HT1080 (cell line): ENCODE data around the gene CDCA3. TPM values are rescaled to one million over a fixed set of nuclear protein-coding genes. Genes with fewer than 3 reads are reported as not detected.
A peak's percentile ranks its signal among the peaks of the same experiment; 100 is the strongest.
"Not testable (repeated sequence)": the region's sequence is repeated elsewhere in the genome, so short reads cannot be mapped to it uniquely, and the experiment has no call there.

Source experiments
- DNase-seq: peaks from one replicate; pipeline ENCODE4 v3.0.0-alpha.2; 2015; ENCODE audit warnings: low read depth
- total RNA-seq: library from RNA; depleted of rRNA; stranded (reverse); fragments of >200 nt; shearing (Covaris generic); gene quantifications from 2 replicates; pipeline ENCODE4 v1.2.3, GENCODE V29; 2014

Gene CDCA3
- total RNA-seq, 1 experiment from 2014 or later: 190 TPM

GRCh38 chr12:6872073-6873048 is 21.3 kb upstream of the CDCA3 start:
- peak; percentile 82 for DNase-seq

GRCh38 chr12:6871052-6871957 is 20.2 kb upstream of the CDCA3 start:
- DNase-seq: peak; percentile 65

GRCh38 chr12:6870304-6870703 is 19.2 kb upstream of the CDCA3 start:
- DNase-seq: not testable (repeated sequence)

GRCh38 chr12:6869049-6870021 is 18.2 kb upstream of the CDCA3 start:
- DNase-seq: peak; percentile 71

GRCh38 chr12:6868211-6869048 is 17.3 kb upstream of the CDCA3 start:
- peak; percentile 42 for DNase-seq

GRCh38 chr12:6867413-6868210 is 16.5 kb upstream of the CDCA3 start, which contains the start of gene TPI1:
TPI1 (plus strand) TSS chr12:6867531; CDS start chr12:6867567, 36 bp downstream.
- DNase-seq: peak; percentile 72

GRCh38 chr12:6866920-6867412 is 15.9 kb upstream of the CDCA3 start:
- no peak for DNase-seq

GRCh38 chr12:6866163-6866919 is 15.3 kb upstream of the CDCA3 start:
- DNase-seq: no peak

GRCh38 chr12:6865307-6865706 is 14.2 kb upstream of the CDCA3 start:
- not testable (repeated sequence) for DNase-seq

GRCh38 chr12:6863586-6864321 is 12.7 kb upstream of the CDCA3 start:
- DNase-seq: no peak

- no peak for DNase-seq
Measured at GRCh38 chr12:6863033-6863432, 11.9 kb upstream of the CDCA3 start.

- DNase-seq: no peak
Measured at GRCh38 chr12:6861391-6861790, 10.3 kb upstream of the CDCA3 start.

GRCh38 chr12:6860942-6861341 is 9.9 kb upstream of the CDCA3 start:
- no peak for DNase-seq

GRCh38 chr12:6860116-6860515 is 9.0 kb upstream of the CDCA3 start:
- DNase-seq: no peak

- no peak for DNase-seq
Measured at GRCh38 chr12:6858799-6859198, 7.7 kb upstream of the CDCA3 start.

GRCh38 chr12:6855322-6855721 is 4.2 kb upstream of the CDCA3 start:
- DNase-seq: no peak

- DNase-seq: no peak
Measured at GRCh38 chr12:6854036-6854435, 3.0 kb upstream of the CDCA3 start.
